SIG-M5 treated with dmso at 0.1 percent for 504 hours (cell line): ENCODE measurements around the gene CYP3A7.
"Not testable (repeated sequence)": the region's sequence is repeated elsewhere in the genome, so short reads cannot be mapped to it uniquely, and the experiment has no call there.

Source experiments
- DNase-seq: peaks from one replicate; lab custom pipeline; 2025; ENCODE audit not compliant: unreplicated experiment; lab: John Stamatoyannopoulos, UW

CYP3A7 gene

GRCh38 chr7:99742737-99743394 lies 7.9 kb upstream of the CYP3A7 start:
- no peak for DNase-seq

GRCh38 chr7:99741441-99741795 lies 6.4 kb upstream of the CYP3A7 start:
- no peak for DNase-seq

GRCh38 chr7:99740573-99741440 lies 5.8 kb upstream of the CYP3A7 start:
- no peak for DNase-seq

- no peak for DNase-seq
Measured at GRCh38 chr7:99739699-99740572, 4.9 kb upstream of the CYP3A7 start.

- DNase-seq = no peak
Measured at GRCh38 chr7:99737726-99738125, 2.7 kb upstream of the CYP3A7 start.

- DNase-seq = not testable (repeated sequence)
Measured at GRCh38 chr7:99736667-99737066, 1.7 kb upstream of the CYP3A7 start.

- no peak for DNase-seq
Measured at GRCh38 chr7:99733448-99733847, 1.5 kb downstream of the CYP3A7 start.

GRCh38 chr7:99733003-99733402 lies 2.0 kb downstream of the CYP3A7 start:
- DNase-seq = no peak

- DNase-seq = no peak
Measured at GRCh38 chr7:99731638-99732374, 3.2 kb downstream of the CYP3A7 start.

- no peak for DNase-seq
Measured at GRCh38 chr7:99730992-99731391, 4.0 kb downstream of the CYP3A7 start.

- no peak for DNase-seq
Measured at GRCh38 chr7:99730238-99730810, 4.7 kb downstream of the CYP3A7 start.

GRCh38 chr7:99729486-99730237 lies 5.3 kb downstream of the CYP3A7 start:
- no peak for DNase-seq

GRCh38 chr7:99728615-99729014 lies 6.4 kb downstream of the CYP3A7 start:
- no peak for DNase-seq

GRCh38 chr7:99723201-99723600 lies 11.8 kb downstream of the CYP3A7 start:
- DNase-seq = not testable (repeated sequence)

GRCh38 chr7:99720800-99721595 lies 14.0 kb downstream of the CYP3A7 start:
- DNase-seq = no peak

GRCh38 chr7:99719996-99720769 lies 14.8 kb downstream of the CYP3A7 start:
- no peak for DNase-seq

GRCh38 chr7:99713995-99714570 lies 20.9 kb downstream of the CYP3A7 start:
- no peak for DNase-seq
